HepG2 (cell line): Measurements from ENCODE around the gene NPB. TPM values are rescaled to one million over a fixed set of nuclear protein-coding genes. Genes with fewer than 3 reads are reported as not detected.

Experiments
- ATF7-NPFF ChIP-seq: sonication (generic); formaldehyde crosslinking; IDR thresholded peaks from 2 replicates; pipeline ENCODE4 v1.8.1; 2023; ENCODE audit warnings: mild to moderate bottlenecking, low read depth, missing genetic modification reagents, moderate library complexity
- CBX5 ChIP-seq: sonication (generic); formaldehyde crosslinking; IDR thresholded peaks from 2 replicates; pipeline ENCODE4 v1.4.0; 2020; ENCODE audit warnings: missing genetic modification reagents, borderline replicate concordance
- HDAC2 ChIP-seq: sonication (generic); formaldehyde crosslinking; IDR thresholded peaks from 2 replicates; pipeline ENCODE4 v1.4.0; 2020; ENCODE audit warnings: missing genetic modification reagents
- MZF1 ChIP-seq: sonication (generic); formaldehyde crosslinking; IDR thresholded peaks from 2 replicates; pipeline ENCODE4 v1.8.1; 2023; ENCODE audit warnings: mild to moderate bottlenecking, missing genetic modification reagents, borderline replicate concordance
- PPARG ChIP-seq: conservative IDR thresholded peaks from 2 replicates; pipeline ENCODE4 v1.6.1; 2016; ENCODE audit warnings: missing biosample characterization, missing genetic modification reagents
- RFX3 ChIP-seq: IDR thresholded peaks from 2 replicates; pipeline ENCODE4 v1.6.1; 2016; ENCODE audit warnings: missing biosample characterization, missing genetic modification reagents
- SRSF1 ChIP-seq: fragments of 200-400 bp; formaldehyde crosslinking; optimal IDR thresholded peaks from 2 replicates; pipeline ENCODE3; 2017; ENCODE audit warnings: mild to moderate bottlenecking, low read depth, low read length, moderate library complexity
- TSC22D2 ChIP-seq: sonication (generic); formaldehyde crosslinking; IDR thresholded peaks from 2 replicates; pipeline ENCODE4 v1.5.1; 2020; ENCODE audit warnings: missing genetic modification reagents, mild to moderate bottlenecking, borderline replicate concordance
- ZFX ChIP-seq: sonication (generic); formaldehyde crosslinking; IDR thresholded peaks from 2 replicates; pipeline ENCODE4 v1.4.0; 2020; ENCODE audit warnings: mild to moderate bottlenecking, low read depth, missing genetic modification reagents, moderate library complexity
- ZNF598 ChIP-seq: sonication (generic); formaldehyde crosslinking; IDR thresholded peaks from 2 replicates; pipeline ENCODE4 v1.5.1; 2020; ENCODE audit warnings: mild to moderate bottlenecking, missing genetic modification reagents, borderline replicate concordance
- ZNF703 ChIP-seq: sonication (generic); formaldehyde crosslinking; IDR thresholded peaks from 2 replicates; pipeline ENCODE4 v1.5.1; 2020; ENCODE audit warnings: missing genetic modification reagents, mild to moderate bottlenecking, moderate library complexity, borderline replicate concordance
- ZNF709 ChIP-seq: sonication (generic); formaldehyde crosslinking; IDR thresholded peaks from 2 replicates; pipeline ENCODE4 v1.5.0; 2020; ENCODE audit warnings: mild to moderate bottlenecking, missing genetic modification reagents
- ZNF720 ChIP-seq: sonication (generic); formaldehyde crosslinking; IDR thresholded peaks from 2 replicates; pipeline ENCODE4 v1.4.0; 2020; ENCODE audit warnings: missing genetic modification reagents
- ZNF761 ChIP-seq: sonication (generic); formaldehyde crosslinking; conservative IDR thresholded peaks from 2 replicates; pipeline ENCODE4 v1.4.0; 2020; ENCODE audit warnings: mild to moderate bottlenecking, missing genetic modification reagents
- ZSCAN20 ChIP-seq: sonication (generic); formaldehyde crosslinking; IDR thresholded peaks from 2 replicates; pipeline ENCODE4 v1.4.0; 2020; ENCODE audit warnings: missing genetic modification reagents, mild to moderate bottlenecking, borderline replicate concordance
- polyA plus RNA-seq, 8 experiments: library from polyadenylated mRNA; depleted of rRNA in 3 of 8; stranded (reverse) in 7 of 8; unstranded in 1 of 8; fragments of >200 nt; fragmentation: Illumina TruSeq in 4 of 8; extraction: Trizol in 4 of 8; gene quantifications; 2 replicates each; pipeline versions ENCODE4 v1.2.1 to v1.2.3, GENCODE V29; 2011 to 2016; ENCODE audit warnings: low read depth in 4 of 8, missing spikeins in 1 of 8, mixed read lengths in 1 of 8; ENCODE audit not compliant: insufficient read depth in 1 of 8
- total RNA-seq, 5 experiments: library from RNA; depleted of rRNA; stranded (reverse); fragments of >200 nt; fragmentation: Illumina TruSeq; extraction: Trizol; gene quantifications; 2 replicates each; pipeline ENCODE4 v1.2.3, GENCODE V29; 2016; ENCODE audit warnings: low read depth in 1 of 5
- TF ChIP-seq, protein P1 (sequence below): sonication (generic); formaldehyde crosslinking; IDR thresholded peaks from 2 replicates; pipeline ENCODE4 v1.4.0; 2020; ENCODE audit warnings: missing genetic modification reagents
- TF ChIP-seq, protein P2 (sequence below): sonication (generic); formaldehyde crosslinking; IDR thresholded peaks from 2 replicates; pipeline ENCODE4 v1.8.1; 2023; ENCODE audit warnings: mild to moderate bottlenecking, missing genetic modification reagents
- TF ChIP-seq, protein P3 (sequence below): sonication (generic); formaldehyde crosslinking; IDR thresholded peaks from 2 replicates; pipeline ENCODE4 v1.5.0; 2020; ENCODE audit warnings: missing genetic modification reagents, mild to moderate bottlenecking, borderline replicate concordance
- TF ChIP-seq, protein P4 (sequence below): sonication (generic); formaldehyde crosslinking; IDR thresholded peaks from 2 replicates; pipeline ENCODE4 v1.8.1; 2023; ENCODE audit warnings: mild to moderate bottlenecking, inconsistent platforms, moderate library complexity, missing genetic modification reagents, borderline replicate concordance
- TF ChIP-seq, protein P5 (sequence below): conservative IDR thresholded peaks from 2 replicates; pipeline ENCODE4 v1.6.1; 2018; ENCODE audit warnings: missing genetic modification reagents

Gene NPB
- total and polyA plus RNA-seq, 2 of the 13 experiments (the other 11 are each of a cell fraction or from before 2014, with no cell fraction given) = 0.11 to 0.93 TPM

DNA sequence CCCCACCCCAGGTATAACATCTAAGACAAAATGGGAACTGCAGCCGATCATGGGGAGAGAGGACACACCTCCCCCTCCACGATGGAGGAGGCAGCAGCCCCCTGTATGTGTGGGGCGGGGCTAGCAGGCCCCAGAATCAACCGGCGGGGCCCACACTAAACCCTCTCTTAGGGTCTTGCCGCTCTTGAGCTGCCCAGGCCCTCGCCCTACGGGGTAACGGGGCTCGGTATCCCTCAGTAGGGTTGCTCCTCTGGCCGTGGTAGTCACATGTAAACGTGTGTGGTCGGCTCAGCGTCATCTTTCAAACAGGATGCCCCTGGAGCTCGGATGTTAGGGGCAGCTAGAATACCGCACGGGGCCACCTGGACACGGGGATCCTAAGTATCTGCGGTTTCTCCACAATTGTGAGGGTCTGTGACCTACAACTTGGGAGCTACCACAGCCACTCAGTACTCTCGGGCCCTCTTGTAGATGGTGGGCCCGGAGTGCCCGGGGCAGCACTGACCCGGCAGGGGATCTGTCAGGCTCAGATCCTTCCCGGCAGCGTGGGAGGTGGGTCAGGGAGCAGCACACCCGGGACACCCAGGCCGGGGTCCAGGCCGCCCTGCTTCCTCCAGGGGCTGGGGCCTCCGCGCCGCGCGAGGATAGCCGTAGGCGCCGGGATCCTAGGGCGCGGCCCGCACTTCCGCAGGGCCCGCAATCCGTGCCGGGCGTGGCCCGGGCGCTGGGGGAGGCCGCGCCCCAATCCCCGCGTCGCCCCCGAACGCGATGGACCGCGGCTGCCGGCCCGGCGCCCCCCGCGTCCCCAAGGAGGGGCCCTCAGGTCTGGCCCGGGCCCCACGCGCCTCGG is 31.7 kb upstream of the NPB start (continued):
- TF ChIP-seq ZNF598 (CRISPR knock-in tag) (no peak), ZNF761 (peak; percentile 21), ZSCAN20 (CRISPR knock-in tag) (peak; percentile 48; the same call in 1 of the 2 replicates), CBX5 (CRISPR knock-in tag) (no peak; the same call in 1 of the 2 replicates), MZF1 (CRISPR knock-in tag) (0 out of 2 replicates have a peak, but pooled peaks have one; percentile 61), RFX3 (CRISPR knock-in tag) (no peak), HDAC2 (CRISPR knock-in tag) (no peak), ZNF709 (CRISPR knock-in tag) (peak; percentile 22; the same call in 1 of the 2 replicates), ZNF703 (CRISPR knock-in tag) (no peak), PPARG (CRISPR knock-in tag) (0 out of 2 replicates have a peak, but pooled peaks have one; percentile 8), SRSF1 (no peak), ATF7-NPFF (CRISPR knock-in tag) (peak; percentile 74; the same call in 1 of the 2 replicates), ZFX (peak; percentile 57), ZNF720 (CRISPR knock-in tag) (no peak), TSC22D2 (CRISPR knock-in tag) (no peak)
- TF ChIP-seq, protein P1, sequence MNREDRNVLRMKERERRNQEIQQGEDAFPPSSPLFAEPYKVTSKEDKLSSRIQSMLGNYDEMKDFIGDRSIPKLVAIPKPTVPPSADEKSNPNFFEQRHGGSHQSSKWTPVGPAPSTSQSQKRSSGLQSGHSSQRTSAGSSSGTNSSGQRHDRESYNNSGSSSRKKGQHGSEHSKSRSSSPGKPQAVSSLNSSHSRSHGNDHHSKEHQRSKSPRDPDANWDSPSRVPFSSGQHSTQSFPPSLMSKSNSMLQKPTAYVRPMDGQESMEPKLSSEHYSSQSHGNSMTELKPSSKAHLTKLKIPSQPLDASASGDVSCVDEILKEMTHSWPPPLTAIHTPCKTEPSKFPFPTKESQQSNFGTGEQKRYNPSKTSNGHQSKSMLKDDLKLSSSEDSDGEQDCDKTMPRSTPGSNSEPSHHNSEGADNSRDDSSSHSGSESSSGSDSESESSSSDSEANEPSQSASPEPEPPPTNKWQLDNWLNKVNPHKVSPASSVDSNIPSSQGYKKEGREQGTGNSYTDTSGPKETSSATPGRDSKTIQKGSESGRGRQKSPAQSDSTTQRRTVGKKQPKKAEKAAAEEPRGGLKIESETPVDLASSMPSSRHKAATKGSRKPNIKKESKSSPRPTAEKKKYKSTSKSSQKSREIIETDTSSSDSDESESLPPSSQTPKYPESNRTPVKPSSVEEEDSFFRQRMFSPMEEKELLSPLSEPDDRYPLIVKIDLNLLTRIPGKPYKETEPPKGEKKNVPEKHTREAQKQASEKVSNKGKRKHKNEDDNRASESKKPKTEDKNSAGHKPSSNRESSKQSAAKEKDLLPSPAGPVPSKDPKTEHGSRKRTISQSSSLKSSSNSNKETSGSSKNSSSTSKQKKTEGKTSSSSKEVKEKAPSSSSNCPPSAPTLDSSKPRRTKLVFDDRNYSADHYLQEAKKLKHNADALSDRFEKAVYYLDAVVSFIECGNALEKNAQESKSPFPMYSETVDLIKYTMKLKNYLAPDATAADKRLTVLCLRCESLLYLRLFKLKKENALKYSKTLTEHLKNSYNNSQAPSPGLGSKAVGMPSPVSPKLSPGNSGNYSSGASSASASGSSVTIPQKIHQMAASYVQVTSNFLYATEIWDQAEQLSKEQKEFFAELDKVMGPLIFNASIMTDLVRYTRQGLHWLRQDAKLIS = peak; percentile 78
- TF ChIP-seq, protein P2, sequence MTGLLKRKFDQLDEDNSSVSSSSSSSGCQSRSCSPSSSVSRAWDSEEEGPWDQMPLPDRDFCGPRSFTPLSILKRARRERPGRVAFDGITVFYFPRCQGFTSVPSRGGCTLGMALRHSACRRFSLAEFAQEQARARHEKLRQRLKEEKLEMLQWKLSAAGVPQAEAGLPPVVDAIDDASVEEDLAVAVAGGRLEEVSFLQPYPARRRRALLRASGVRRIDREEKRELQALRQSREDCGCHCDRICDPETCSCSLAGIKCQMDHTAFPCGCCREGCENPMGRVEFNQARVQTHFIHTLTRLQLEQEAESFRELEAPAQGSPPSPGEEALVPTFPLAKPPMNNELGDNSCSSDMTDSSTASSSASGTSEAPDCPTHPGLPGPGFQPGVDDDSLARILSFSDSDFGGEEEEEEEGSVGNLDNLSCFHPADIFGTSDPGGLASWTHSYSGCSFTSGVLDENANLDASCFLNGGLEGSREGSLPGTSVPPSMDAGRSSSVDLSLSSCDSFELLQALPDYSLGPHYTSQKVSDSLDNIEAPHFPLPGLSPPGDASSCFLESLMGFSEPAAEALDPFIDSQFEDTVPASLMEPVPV (CRISPR knock-in tag) = no peak
- TF ChIP-seq, protein P3, sequence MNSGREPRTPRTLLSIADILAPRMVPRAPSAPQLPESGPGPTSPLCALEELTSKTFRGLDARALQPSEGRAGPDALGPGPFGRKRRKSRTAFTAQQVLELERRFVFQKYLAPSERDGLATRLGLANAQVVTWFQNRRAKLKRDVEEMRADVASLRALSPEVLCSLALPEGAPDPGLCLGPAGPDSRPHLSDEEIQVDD (CRISPR knock-in tag) = no peak; the same call in 1 of the 2 replicates
- TF ChIP-seq, protein P4, sequence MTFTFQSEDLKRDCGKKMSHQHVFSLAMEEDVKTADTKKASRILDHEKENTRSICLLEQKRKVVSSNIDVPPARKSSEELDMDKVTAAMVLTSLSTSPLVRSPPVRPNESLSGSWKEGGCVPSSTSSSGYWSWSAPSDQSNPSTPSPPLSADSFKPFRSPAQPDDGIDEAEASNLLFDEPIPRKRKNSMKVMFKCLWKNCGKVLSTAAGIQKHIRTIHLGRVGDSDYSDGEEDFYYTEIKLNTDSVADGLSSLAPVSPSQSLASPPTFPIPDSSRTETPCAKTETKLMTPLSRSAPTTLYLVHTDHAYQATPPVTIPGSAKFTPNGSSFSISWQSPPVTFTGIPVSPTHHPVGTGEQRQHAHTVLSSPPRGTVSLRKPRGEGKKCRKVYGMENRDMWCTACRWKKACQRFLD (CRISPR knock-in tag) = 0 out of 2 replicates have a peak, but pooled peaks have one; percentile 80
- TF ChIP-seq, protein P5, sequence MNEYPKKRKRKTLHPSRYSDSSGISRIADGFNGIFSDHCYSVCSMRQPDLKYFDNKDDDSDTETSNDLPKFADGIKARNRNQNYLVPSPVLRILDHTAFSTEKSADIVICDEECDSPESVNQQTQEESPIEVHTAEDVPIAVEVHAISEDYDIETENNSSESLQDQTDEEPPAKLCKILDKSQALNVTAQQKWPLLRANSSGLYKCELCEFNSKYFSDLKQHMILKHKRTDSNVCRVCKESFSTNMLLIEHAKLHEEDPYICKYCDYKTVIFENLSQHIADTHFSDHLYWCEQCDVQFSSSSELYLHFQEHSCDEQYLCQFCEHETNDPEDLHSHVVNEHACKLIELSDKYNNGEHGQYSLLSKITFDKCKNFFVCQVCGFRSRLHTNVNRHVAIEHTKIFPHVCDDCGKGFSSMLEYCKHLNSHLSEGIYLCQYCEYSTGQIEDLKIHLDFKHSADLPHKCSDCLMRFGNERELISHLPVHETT (CRISPR knock-in tag) = no peak
